Kidney epithelial cell (primary cell): ENCODE results near the gene AOC3. TPM values are rescaled to one million over a fixed set of nuclear protein-coding genes. Genes with fewer than 3 reads are reported as not detected.
"Not testable (repeated sequence)": the region's sequence is repeated elsewhere in the genome, so short reads cannot be mapped to it uniquely, and the experiment has no call there.

Experiments
- DNase-seq: peaks from one replicate; pipeline ENCODE4 v3.0.0-alpha.2; 2010; ENCODE audit warnings: low read depth
- H3K27me3 ChIP-seq: 2 replicates; pipeline ENCODE4 v1.6.0; 2011; ENCODE audit warnings: low read length; ENCODE audit not compliant: control insufficient read depth, insufficient read depth
- H3K36me3 ChIP-seq: 2 replicates; pipeline ENCODE4 v1.5.1; 2011; ENCODE audit warnings: low read length; ENCODE audit not compliant: control insufficient read depth, insufficient read depth
- H3K4me3 ChIP-seq: 2 replicates; pipeline ENCODE4 v1.5.1; 2011; ENCODE audit warnings: low read depth, mild to moderate bottlenecking, control low read depth, low read length
- CTCF ChIP-seq: IDR thresholded peaks from 2 replicates; pipeline ENCODE4 v1.5.1; 2011; ENCODE audit warnings: mild to moderate bottlenecking, moderate library complexity, low read length, control low read depth, inconsistent platforms; ENCODE audit not compliant: insufficient read depth, poor library complexity, severe bottlenecking
- total RNA-seq: library from RNA; depleted of rRNA; stranded (reverse); fragments of >200 nt; gene quantifications from 2 replicates; pipeline ENCODE4 v1.2.3, GENCODE V29; 2015

AOC3 gene
- total RNA-seq, 1 donor from 2014 or later: 0.08 TPM

GRCh38 chr17:42866631-42867575 lies 15.9 kb downstream of the AOC3 start:
- DNase-seq: no peak
- H3K36me3 ChIP-seq: no peaks in the 10 kb centered on the region
- TF ChIP-seq CTCF: no peak

GRCh38 chr17:42867694-42868261 lies 16.8 kb downstream of the AOC3 start:
- DNase-seq, H3K4me3 ChIP-seq, H3K36me3 ChIP-seq, H3K27me3 ChIP-seq: not testable (repeated sequence)

More at GRCh38 chr17:42866631-42867575, 15.9 kb downstream of the AOC3 start:
- H3K27me3 ChIP-seq: peaks cover 2% of the 10 kb centered on the region
- H3K4me3 ChIP-seq: no peak overlapping the region

GRCh38 chr17:42868338-42868737 lies 17.3 kb downstream of the AOC3 start:
- no peak for DNase-seq
- no peaks in the 10 kb centered on the region for H3K36me3 ChIP-seq
- H3K27me3 ChIP-seq: peaks cover 2% of the 10 kb centered on the region
- no peak overlapping the region for H3K4me3 ChIP-seq
- TF ChIP-seq CTCF: no peak

- no peaks in the 10 kb centered on the region for H3K36me3 ChIP-seq
- no peak for TF ChIP-seq CTCF
- H3K27me3 ChIP-seq: peaks cover 2% of the 10 kb centered on the region
- no peak for DNase-seq
- no peak overlapping the region for H3K4me3 ChIP-seq
These were observed 20.6 kb downstream of the AOC3 start for GRCh38 chr17:42871647-42872046.

- no peak for TF ChIP-seq CTCF
- peaks cover 8% of the 10 kb centered on the region for H3K27me3 ChIP-seq
- no peak for DNase-seq
- H3K36me3 ChIP-seq: no peaks in the 10 kb centered on the region
- H3K4me3 ChIP-seq: no peak overlapping the region
These were observed 21.4 kb downstream of the AOC3 start for GRCh38 chr17:42872251-42872965.

GRCh38 chr17:42873315-42873714 lies 22.3 kb downstream of the AOC3 start:
- Histone ChIP-seq H3K4me3 (no peak overlapping the region), H3K36me3 (no peaks in the 10 kb centered on the region), H3K27me3 (peaks cover 15% of the 10 kb centered on the region)
- TF ChIP-seq CTCF: no peak
- no peak for DNase-seq

GRCh38 chr17:42873932-42874695 lies 23.1 kb downstream of the AOC3 start:
- peaks cover 20% of the 10 kb centered on the region for H3K27me3 ChIP-seq
- H3K36me3 ChIP-seq, H3K4me3 ChIP-seq, DNase-seq: not testable (repeated sequence)
